ENCODE measurements around the gene SLC25A46.

The SLC25A46 gene

GRCh38 chr5:110802998-110803397 is 64.2 kb downstream of the SLC25A46 start:
- no peaks in the 10 kb centered on the region for H3K79me2 ChIP-seq (ENCODE audit: insufficient read depth, low read length)
- no peaks in the 10 kb centered on the region for H3K27me3 ChIP-seq (ENCODE audit: insufficient read depth, low read length, poor library complexity, severe bottlenecking)
- TF ChIP-seq EZH2phosphoT487 (IDR thresholded peaks at IDR 0.05; ENCODE audit: borderline replicate concordance): no peak
- no peak for TF ChIP-seq CTCF (conservative IDR thresholded peaks at IDR 0.05; ENCODE audit: low read length)
- no peak overlapping the region for H3K4me3 ChIP-seq (ENCODE audit: low read length, poor library complexity, severe bottlenecking)
- no peak overlapping the region for H2AFZ ChIP-seq (ENCODE audit: low read length)
- H4K20me1 ChIP-seq (ENCODE audit: insufficient read depth, low read length, poor library complexity, severe bottlenecking): no peaks in the 10 kb centered on the region
- H3K4me1 ChIP-seq (ENCODE audit: insufficient read depth, low read length, poor library complexity, severe bottlenecking): no peaks in the 10 kb centered on the region
- H3K9ac ChIP-seq (ENCODE audit: low read depth, low read length, poor library complexity, severe bottlenecking): no peak overlapping the region
- H3K9me3 ChIP-seq (ENCODE audit: insufficient read depth, low read depth, low read length): peaks cover 5% of the 10 kb centered on the region; the same call in 1 of the 2 replicates
- H3F3A ChIP-seq (ENCODE audit: low read depth): no peaks in the 10 kb centered on the region
- H3K9me2 ChIP-seq (replicated peaks; ENCODE audit: low read depth, low read length): no peaks in the 10 kb centered on the region
- no peaks in the 10 kb centered on the region for H3K36me3 ChIP-seq (ENCODE audit: insufficient read depth, low read length)
- H3K4me2 ChIP-seq (ENCODE audit: low read depth, low read length, poor library complexity, severe bottlenecking): no peak overlapping the region

DNA sequence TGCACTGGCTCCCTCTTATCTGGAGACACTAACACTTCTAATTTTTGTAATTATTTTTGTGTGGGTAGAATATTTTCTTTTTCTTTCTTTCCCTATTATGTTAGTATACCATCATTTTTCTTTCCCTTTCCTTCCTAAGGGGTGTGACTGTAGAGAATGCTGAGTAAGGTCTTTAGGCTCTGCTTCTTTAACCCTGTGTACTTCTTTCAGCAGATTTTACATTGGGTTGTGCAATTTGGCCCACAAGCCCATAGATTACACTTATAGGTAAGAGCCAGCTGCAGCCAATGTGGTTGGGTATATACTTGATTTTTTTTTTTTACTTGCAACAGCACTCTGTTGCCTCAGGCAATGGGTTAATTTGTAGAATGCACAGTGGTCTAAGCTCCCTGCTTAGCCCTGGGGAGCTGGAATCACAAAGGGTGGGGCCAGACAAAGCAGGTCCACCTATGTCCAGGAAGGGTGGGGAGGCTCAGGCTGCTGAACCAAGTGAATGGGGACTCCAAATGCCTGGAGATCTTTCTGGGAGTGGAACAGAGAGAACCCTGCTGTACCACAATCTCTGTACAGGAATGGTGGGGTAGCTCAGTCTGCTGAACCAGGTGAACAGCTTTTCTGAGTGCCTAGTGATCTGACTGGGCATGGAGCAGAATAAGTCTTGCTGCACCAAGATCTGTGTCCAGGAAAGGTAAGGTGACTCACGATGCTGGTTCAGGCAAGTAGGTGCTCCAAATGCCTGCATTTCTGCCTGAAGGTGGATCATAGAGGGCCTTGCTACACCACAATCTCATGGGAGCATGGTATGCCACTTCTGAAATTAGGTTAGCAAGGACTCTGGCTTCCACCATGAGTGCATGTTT is 64.9 kb downstream of the SLC25A46 start:
- Histone ChIP-seq H2AFZ (ENCODE audit: low read length) (no peak overlapping the region), H3K4me3 (ENCODE audit: low read length, poor library complexity, severe bottlenecking) (no peak overlapping the region), H3K9me2 (replicated peaks; ENCODE audit: low read depth, low read length) (no peaks in the 10 kb centered on the region), H3K27me3 (ENCODE audit: insufficient read depth, low read length, poor library complexity, severe bottlenecking) (no peaks in the 10 kb centered on the region), H3K4me2 (ENCODE audit: low read depth, low read length, poor library complexity, severe bottlenecking) (no peak overlapping the region), H3K36me3 (ENCODE audit: insufficient read depth, low read length) (no peaks in the 10 kb centered on the region), H3K9me3 (ENCODE audit: insufficient read depth, low read depth, low read length) (peaks cover 5% of the 10 kb centered on the region; the same call in 1 of the 2 replicates), H3F3A (ENCODE audit: low read depth) (no peaks in the 10 kb centered on the region), H4K20me1 (ENCODE audit: insufficient read depth, low read length, poor library complexity, severe bottlenecking) (no peaks in the 10 kb centered on the region), H3K79me2 (ENCODE audit: insufficient read depth, low read length) (no peaks in the 10 kb centered on the region), H3K9ac (ENCODE audit: low read depth, low read length, poor library complexity, severe bottlenecking) (no peak overlapping the region), H3K4me1 (ENCODE audit: insufficient read depth, low read length, poor library complexity, severe bottlenecking) (no peaks in the 10 kb centered on the region)
- TF ChIP-seq EZH2phosphoT487 (IDR thresholded peaks at IDR 0.05; ENCODE audit: borderline replicate concordance): no peak
- no peak for TF ChIP-seq CTCF (conservative IDR thresholded peaks at IDR 0.05; ENCODE audit: low read length)

- no peak overlapping the region for H3K4me3 ChIP-seq (ENCODE audit: low read length, poor library complexity, severe bottlenecking)
- H3K9ac ChIP-seq (ENCODE audit: low read depth, low read length, poor library complexity, severe bottlenecking): no peak overlapping the region
- H3K27me3 ChIP-seq (ENCODE audit: insufficient read depth, low read length, poor library complexity, severe bottlenecking): no peaks in the 10 kb centered on the region
- no peaks in the 10 kb centered on the region for H4K20me1 ChIP-seq (ENCODE audit: insufficient read depth, low read length, poor library complexity, severe bottlenecking)
- TF ChIP-seq CTCF (conservative IDR thresholded peaks at IDR 0.05; ENCODE audit: low read length) (no peak), EZH2phosphoT487 (IDR thresholded peaks at IDR 0.05; ENCODE audit: borderline replicate concordance) (no peak)
- no peak overlapping the region for H3K4me2 ChIP-seq (ENCODE audit: low read depth, low read length, poor library complexity, severe bottlenecking)
- H3K36me3 ChIP-seq (ENCODE audit: insufficient read depth, low read length): no peaks in the 10 kb centered on the region
- H3F3A ChIP-seq (ENCODE audit: low read depth): no peaks in the 10 kb centered on the region
- no peaks in the 10 kb centered on the region for H3K9me2 ChIP-seq (replicated peaks; ENCODE audit: low read depth, low read length)
- H3K4me1 ChIP-seq (ENCODE audit: insufficient read depth, low read length, poor library complexity, severe bottlenecking): no peaks in the 10 kb centered on the region
- no peaks in the 10 kb centered on the region for H3K79me2 ChIP-seq (ENCODE audit: insufficient read depth, low read length)
- peaks cover 5% of the 10 kb centered on the region; the same call in 1 of the 2 replicates for H3K9me3 ChIP-seq (ENCODE audit: insufficient read depth, low read depth, low read length)
- no peak overlapping the region for H2AFZ ChIP-seq (ENCODE audit: low read length)
Observed at GRCh38 chr5:110807169-110807568, 68.4 kb downstream of the SLC25A46 start.

Measured in Loucy (cell line).